OCI-LY3 (cell line): Measurements from ENCODE around the gene PBOV1.

ENCODE experiments used
- H2AFZ ChIP-seq: fragments of 200-600, 300-600 bp; shearing (Covaris generic); 2 replicates; pipeline ENCODE4 v1.6.0; 2014; ENCODE audit warnings: antibody characterized with exemption, low read depth, low read length
- H3K27ac ChIP-seq: fragments of 200-600, 300-600 bp; sonication (generic); 2 replicates; pipeline ENCODE4 v1.5.1; 2014; ENCODE audit warnings: mild to moderate bottlenecking, low read length, moderate library complexity, mixed read lengths
- H3K27me3 ChIP-seq: fragments of 200-600, 300-600 bp; sonication (generic); 2 replicates; pipeline ENCODE4 v1.6.1; 2014; ENCODE audit warnings: low read depth, low read length, mixed read lengths
- H3K36me3 ChIP-seq: fragments of 200-600, 300-600 bp; sonication (generic); replicated peaks from 2 replicates; pipeline ENCODE3; 2014; ENCODE audit warnings: low read depth, low read length, mixed read lengths
- H3K4me1 ChIP-seq: fragments of 300-600, 200-600 bp; sonication (generic); 2 replicates; pipeline ENCODE4 v1.6.1; 2014; ENCODE audit warnings: low read length, mixed read lengths
- H3K4me2 ChIP-seq: fragments of 200-600, 300-600 bp; sonication (generic); 2 replicates; pipeline ENCODE4 v1.6.1; 2014; ENCODE audit warnings: low read length, mixed read lengths
- H3K4me3 ChIP-seq: fragments of 300-600, 200-600 bp; sonication (generic); 2 replicates; pipeline ENCODE4 v1.5.1; 2014; ENCODE audit warnings: antibody characterized with exemption, mild to moderate bottlenecking, low read length, moderate library complexity
- H3K79me2 ChIP-seq: fragments of 300-600, 200-600 bp; shearing (Covaris generic); 2 replicates; pipeline ENCODE4 v1.6.1; 2014; ENCODE audit warnings: mild to moderate bottlenecking, low read length, mixed read lengths
- H3K9ac ChIP-seq: fragments of 300-600, 200-600 bp; shearing (Covaris generic); 2 replicates; pipeline ENCODE4 v1.6.0; 2014; ENCODE audit warnings: mild to moderate bottlenecking, low read length, moderate library complexity
- H3K9me3 ChIP-seq: fragments of 200-600, 300-600 bp; shearing (Covaris generic); 2 replicates; pipeline ENCODE4 v1.6.1; 2014; ENCODE audit warnings: low read length, mixed read lengths; ENCODE audit not compliant: insufficient read depth
- H4K20me1 ChIP-seq: fragments of 200-600, 300-600 bp; sonication (generic); 2 replicates; pipeline ENCODE4 v1.6.1; 2016; ENCODE audit warnings: low read length, mixed read lengths; ENCODE audit not compliant: insufficient read depth
- CTCF ChIP-seq: fragments of 200-600, 300-600 bp; sonication (generic); IDR thresholded peaks from 2 replicates; pipeline ENCODE4 v1.5.1; 2014; ENCODE audit warnings: antibody characterized with exemption, low read length, low read depth
- EZH2phosphoT487 ChIP-seq: fragments of 200-600 bp; shearing (Covaris generic); IDR thresholded peaks from 2 replicates; pipeline ENCODE4 v1.6.1; 2018; ENCODE audit warnings: antibody characterized with exemption, mixed run types, low read depth

The PBOV1 gene

GRCh38 chr6:138239774-138240173 lies 21.5 kb upstream of the PBOV1 start:
- Histone ChIP-seq H3K36me3 (no peaks in the 10 kb centered on the region), H3K27me3 (peaks cover 19% of the 10 kb centered on the region; the same call in 1 of the 2 replicates), H3K9ac (no peak overlapping the region), H2AFZ (no peak overlapping the region), H3K9me3 (no peaks in the 10 kb centered on the region), H3K4me1 (no peaks in the 10 kb centered on the region), H3K27ac (no peak overlapping the region), H3K79me2 (no peaks in the 10 kb centered on the region), H4K20me1 (no peaks in the 10 kb centered on the region), H3K4me2 (no peak overlapping the region), H3K4me3 (no peak overlapping the region)
- TF ChIP-seq EZH2phosphoT487: no peak

GRCh38 chr6:138238368-138238767 lies 20.1 kb upstream of the PBOV1 start:
- H3K4me3 ChIP-seq: no peak overlapping the region
- no peaks in the 10 kb centered on the region for H3K4me1 ChIP-seq
- no peak overlapping the region for H3K9ac ChIP-seq
- H3K27ac ChIP-seq: no peak overlapping the region
- no peaks in the 10 kb centered on the region for H3K9me3 ChIP-seq
- no peak overlapping the region for H3K4me2 ChIP-seq
- H3K27me3 ChIP-seq: peaks cover 25% of the 10 kb centered on the region
- no peaks in the 10 kb centered on the region for H4K20me1 ChIP-seq
- TF ChIP-seq CTCF (no peak), EZH2phosphoT487 (no peak)
- H3K36me3 ChIP-seq: no peaks in the 10 kb centered on the region
- no peak overlapping the region for H2AFZ ChIP-seq
- no peaks in the 10 kb centered on the region for H3K79me2 ChIP-seq

GRCh38 chr6:138237463-138237862 lies 19.2 kb upstream of the PBOV1 start:
- no peaks in the 10 kb centered on the region for H3K79me2 ChIP-seq
- no peak overlapping the region for H3K27ac ChIP-seq
- no peak overlapping the region for H3K4me3 ChIP-seq

GRCh38 chr6:138235693-138236092 lies 17.4 kb upstream of the PBOV1 start:
- no peaks in the 10 kb centered on the region for H3K9me3 ChIP-seq

More at GRCh38 chr6:138237463-138237862, 19.2 kb upstream of the PBOV1 start:
- peaks cover 29% of the 10 kb centered on the region for H3K27me3 ChIP-seq
- TF ChIP-seq CTCF (no peak), EZH2phosphoT487 (no peak)
- H2AFZ ChIP-seq: no peak overlapping the region
- H3K4me1 ChIP-seq: no peaks in the 10 kb centered on the region
- H3K4me2 ChIP-seq: no peak overlapping the region
- no peaks in the 10 kb centered on the region for H3K36me3 ChIP-seq
- no peaks in the 10 kb centered on the region for H3K9me3 ChIP-seq
- no peaks in the 10 kb centered on the region for H4K20me1 ChIP-seq
- no peak overlapping the region for H3K9ac ChIP-seq

More at GRCh38 chr6:138235693-138236092, 17.4 kb upstream of the PBOV1 start:
- Histone ChIP-seq H3K27ac (no peak overlapping the region), H3K4me3 (no peak overlapping the region), H3K27me3 (peaks cover 28% of the 10 kb centered on the region), H3K9ac (no peak overlapping the region), H3K79me2 (no peaks in the 10 kb centered on the region), H3K4me1 (peaks cover 11% of the 10 kb centered on the region), H2AFZ (no peak overlapping the region), H4K20me1 (no peaks in the 10 kb centered on the region), H3K36me3 (no peaks in the 10 kb centered on the region), H3K4me2 (no peak overlapping the region)
- TF ChIP-seq CTCF: no peak
- no peak for TF ChIP-seq EZH2phosphoT487
